HCT116 (cell line): ENCODE measurements around the gene BHMT. TPM values are rescaled to one million over a fixed set of nuclear protein-coding genes. Genes with fewer than 3 reads are reported as not detected.

Experiments used
- ATAC-seq: fragments of 200-7000 bp; cut with Tn5 transposase; 2 replicates; pipeline ENCODE4 v1.9.1; 2020; ENCODE audit warnings: mild to moderate bottlenecking, moderate library complexity
- BruUV-seq: library from RNA; stranded (reverse); fragments of 400-500 nt; replicated peaks from 2 replicates; lab custom pipeline; 2021; lab: Mats Ljungman, UMichigan
- CTCF ChIA-PET: fragments of 300-600 bp; sonication (Branson Sonifier 250); formaldehyde crosslinking; loops from one replicate; lab custom pipeline; 2021; ENCODE audit warnings: antibody characterized with exemption; lab: Charles Lee
- POLR2A ChIA-PET: fragments of 300-600, 350-600 bp; sonication (Branson Sonifier 250); formaldehyde crosslinking; loops from one replicate; lab custom pipeline; 2021; ENCODE audit warnings: antibody characterized with exemption; lab: Charles Lee
- RAD21 ChIA-PET, 2 experiments: fragments of 300-600 bp; sonication (Branson Sonifier 250); formaldehyde crosslinking; loops; one replicate each; lab custom pipeline; 2023; ENCODE audit warnings: low total read pairs in 2 of 2; ENCODE audit not compliant: uncharacterized antibody in 2 of 2, unreplicated experiment in 2 of 2, low non-redundant PET in 1 of 2; lab: Charles Lee
- DNase-seq: peaks from one replicate; pipeline ENCODE4 v3.0.0-alpha.2; 2010; ENCODE audit warnings: low read depth, low spot score
- H2AFZ ChIP-seq: fragments of 200-600 bp; shearing (Covaris generic), sonication (generic); 2 replicates; pipeline ENCODE4 v1.6.1; 2017; ENCODE audit warnings: low read depth, mixed run types, mixed read lengths, antibody characterized with exemption, low read length; ENCODE audit not compliant: poor library complexity, severe bottlenecking
- H3K27ac ChIP-seq: 2 replicates; pipeline ENCODE4 v1.5.1; 2012; ENCODE audit warnings: low read depth, low read length
- H3K27me3 ChIP-seq: fragments of 200-600 bp; sonication (generic); 2 replicates; pipeline ENCODE4 v1.6.1; 2016; ENCODE audit warnings: mixed run types, low read length, mixed read lengths; ENCODE audit not compliant: insufficient read depth
- H3K36me3 ChIP-seq, 2 experiments: fragments of 200-500 bp in 1 of 2; fragments of 200-600 bp in 1 of 2; sonication (Bioruptor generic) in 1 of 2; sonication (generic) in 1 of 2; 2 replicates each; pipeline versions ENCODE4 v1.5.1 to v1.6.1; 2014 to 2016; ENCODE audit warnings: low read length in 2 of 2, inconsistent platforms in 1 of 2, mixed read lengths in 1 of 2, mixed run types in 1 of 2; ENCODE audit not compliant: insufficient read depth in 2 of 2, control insufficient read depth in 1 of 2
- H3K4me1 ChIP-seq, 2 experiments: fragments of 200-600 bp in 1 of 2; sonication (generic) in 1 of 2; 2 replicates each; pipeline versions ENCODE4 v1.5.1 to v1.6.1; 2012 to 2017; ENCODE audit warnings: low read length in 2 of 2, inconsistent platforms in 1 of 2, mild to moderate bottlenecking in 1 of 2, mixed read lengths in 1 of 2, mixed run types in 1 of 2, moderate library complexity in 1 of 2; ENCODE audit not compliant: insufficient read depth in 2 of 2, control insufficient read depth in 1 of 2
- H3K4me2 ChIP-seq: fragments of 200-600 bp; sonication (generic); 2 replicates; pipeline ENCODE4 v1.6.1; 2017; ENCODE audit warnings: mixed run types, low read length, mixed read lengths
- H3K4me3 ChIP-seq, 2 experiments: fragments of 200-600 bp in 1 of 2; sonication (generic) in 1 of 2; replicated peaks in 1 of 2; 2 replicates each; pipeline ENCODE4 v1.5.1; 2011 to 2016; ENCODE audit warnings: low read length in 2 of 2, control low read depth in 1 of 2, low read depth in 1 of 2, mild to moderate bottlenecking in 1 of 2, mixed read lengths in 1 of 2, mixed run types in 1 of 2
- H3K79me2 ChIP-seq: fragments of 200-600 bp; sonication (generic); 2 replicates; pipeline ENCODE4 v1.6.1; 2017; ENCODE audit warnings: mild to moderate bottlenecking, mixed run types, low read length, moderate library complexity, mixed read lengths; ENCODE audit not compliant: insufficient read depth
- H3K9ac ChIP-seq: fragments of 200-600 bp; sonication (generic); 2 replicates; pipeline ENCODE4 v1.6.1; 2016; ENCODE audit warnings: low read length, mixed read lengths
- H3K9me2 ChIP-seq: fragments of 200-600 bp; sonication (generic), shearing (Covaris generic); 2 replicates; pipeline ENCODE4 v1.6.1; 2017; ENCODE audit warnings: mixed run types, mild to moderate bottlenecking, moderate library complexity; ENCODE audit not compliant: insufficient read depth
- H3K9me3 ChIP-seq, 2 experiments: fragments of 200-500 bp in 1 of 2; fragments of 200-600 bp in 1 of 2; sonication (Bioruptor generic) in 1 of 2; sonication (generic) in 1 of 2; 2 replicates each; pipeline ENCODE4 v1.6.1; 2014 to 2017; ENCODE audit warnings: low read length in 2 of 2, mixed read lengths in 2 of 2, inconsistent platforms in 1 of 2, low read depth in 1 of 2, mild to moderate bottlenecking in 1 of 2, mixed run types in 1 of 2, moderate library complexity in 1 of 2; ENCODE audit not compliant: control insufficient read depth in 1 of 2, insufficient read depth in 1 of 2
- H4K20me1 ChIP-seq: fragments of 200-600 bp; sonication (generic), shearing (Covaris generic); 2 replicates; pipeline ENCODE4 v1.6.1; 2017; ENCODE audit warnings: mixed run types, mild to moderate bottlenecking, moderate library complexity; ENCODE audit not compliant: insufficient read depth
- CBX3 ChIP-seq: IDR thresholded peaks from 2 replicates; pipeline ENCODE4 v1.6.1; 2012; ENCODE audit warnings: low read depth
- CEBPB ChIP-seq: IDR thresholded peaks from 2 replicates; pipeline ENCODE4 v1.6.1; 2012; ENCODE audit warnings: low read depth
- EGR1 ChIP-seq: IDR thresholded peaks from 2 replicates; pipeline ENCODE4 v1.6.1; 2012; ENCODE audit warnings: low read depth
- ELF1 ChIP-seq: IDR thresholded peaks from 2 replicates; pipeline ENCODE4 v1.6.1; 2012; ENCODE audit warnings: low read depth, borderline replicate concordance
- EZH2 ChIP-seq: fragments of 200-600 bp; sonication (generic); IDR thresholded peaks from 2 replicates; pipeline ENCODE4 v1.6.1; 2017; ENCODE audit warnings: antibody characterized with exemption, mixed run types
- EZH2phosphoT487 ChIP-seq: fragments of 200-600 bp; IDR thresholded peaks from 2 replicates; pipeline ENCODE4 v1.6.1; 2018; ENCODE audit warnings: antibody characterized with exemption, borderline replicate concordance
- FOSL1 ChIP-seq: IDR thresholded peaks from 2 replicates; pipeline ENCODE4 v1.6.1; 2012; ENCODE audit warnings: low read depth
- JUND ChIP-seq: IDR thresholded peaks from 2 replicates; pipeline ENCODE4 v1.6.1; 2012
- POLR2A ChIP-seq: IDR thresholded peaks from 2 replicates; pipeline ENCODE4 v1.7.0; 2011; ENCODE audit warnings: borderline replicate concordance; ENCODE audit not compliant: insufficient read depth, insufficient read length; ENCODE audit errors: extremely low read depth
- POLR2AphosphoS5 ChIP-seq: IDR thresholded peaks from 2 replicates; pipeline ENCODE4 v1.6.1; 2011; ENCODE audit warnings: mild to moderate bottlenecking, low read depth, low read length, moderate library complexity
- RAD21 ChIP-seq: IDR thresholded peaks from 2 replicates; pipeline ENCODE4 v1.6.1; 2012; ENCODE audit warnings: low read depth, mild to moderate bottlenecking
- SP1 ChIP-seq: IDR thresholded peaks from 2 replicates; pipeline ENCODE4 v1.6.1; 2012; ENCODE audit warnings: low read depth
- SRF ChIP-seq: IDR thresholded peaks from 2 replicates; pipeline ENCODE4 v1.6.1; 2012; ENCODE audit warnings: low read depth
- YY1 ChIP-seq: IDR thresholded peaks from 2 replicates; pipeline ENCODE4 v1.6.1; 2011; ENCODE audit warnings: low read length, low read depth, moderate library complexity, mild to moderate bottlenecking; ENCODE audit not compliant: insufficient replicate concordance; ENCODE audit errors: extremely low read depth
- ZNF274 ChIP-seq: fragments of 200-500 bp; sonication (Bioruptor generic); IDR thresholded peaks from 2 replicates; pipeline ENCODE4 v1.6.1; 2014; ENCODE audit warnings: mild to moderate bottlenecking, low read depth, low read length, inconsistent platforms
- intact Hi-C: fragments of 100-400 bp; cut with micrococcal nuclease; formaldehyde crosslinking; loops from 2 replicates; pipeline ENCODE4 v1.10.0; 2022
- total RNA-seq: library from RNA; stranded (reverse); gene quantifications from one replicate; pipeline ENCODE4 v1.2.1, GENCODE V29; 2021; ENCODE audit not compliant: unreplicated experiment
- TF ChIP-seq, protein P1 (sequence below): IDR thresholded peaks from 2 replicates; pipeline ENCODE4 v1.6.1; 2012

Gene BHMT
- total RNA-seq, 1 experiment from 2014 or later: 0.44 TPM

DNA sequence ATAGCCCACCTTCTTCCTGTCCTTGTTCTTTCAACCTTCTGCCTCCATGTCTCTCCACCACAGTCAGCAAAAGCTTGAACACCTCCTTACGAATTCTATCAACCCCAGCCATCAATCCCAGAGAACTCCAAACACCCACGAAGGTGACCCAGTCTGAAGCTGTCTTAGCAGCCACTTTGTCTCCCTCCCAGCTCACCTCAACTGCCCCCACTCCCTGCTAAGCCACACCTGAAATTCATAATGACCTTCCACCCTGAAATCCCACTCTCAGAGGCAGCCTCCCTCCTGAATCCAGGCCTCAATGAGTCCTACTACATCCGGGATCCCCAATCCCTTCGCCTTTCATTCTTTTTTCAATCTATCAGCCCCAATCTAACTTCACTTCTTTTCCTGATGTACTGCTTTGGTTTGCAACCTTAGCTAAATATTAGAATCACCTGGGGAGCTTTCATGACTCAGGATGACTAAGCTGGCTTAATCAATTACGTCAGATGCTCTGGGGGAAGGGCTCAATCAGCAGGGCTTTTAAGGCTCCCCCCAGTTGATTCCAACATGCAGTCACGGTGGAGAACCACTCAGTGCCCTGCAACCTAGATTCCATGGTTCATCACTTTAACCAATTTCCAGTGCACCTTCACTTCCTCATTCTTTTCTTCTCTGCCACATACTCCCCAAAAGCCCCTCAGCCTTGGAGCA is 32.2 kb downstream of the BHMT start:
- H3K36me3 ChIP-seq: no peaks in the 10 kb centered on the region
- ChIA-PET CTCF (interaction anchor here (1.0 to 3.5 kb wide), 3 partner anchors 11 to 123 kb away, joined by 3 to 52 read pairs (median 7); no protein-coding TSS in a partner anchor), RAD21 (no interaction called here), POLR2A (interaction anchor here (2.7 kb wide), 1 partner anchor 10 kb away, joined by 10 read pairs; no protein-coding TSS in a partner anchor)
- no peaks in the 10 kb centered on the region for H3K27me3 ChIP-seq
- peaks cover 13 to 23% of the 10 kb centered on the region in 2 experiments for H3K4me1 ChIP-seq
- ATAC-seq (peak; percentile 77), DNase-seq (peak; percentile 66)
- no peaks in the 10 kb centered on the region for H3K9me2 ChIP-seq
- peak overlapping the region; percentile 19; the same call in 1 of the 2 replicates for H3K27ac ChIP-seq
- intact Hi-C loops: loop anchor here (10.0 kb wide), 1 partner anchor 91 kb away; the partner anchor contains the start of gene JMY
- peak overlapping the region; percentile 75 for H3K4me2 ChIP-seq
- TSS peak; percentile 86 for BruUV-seq
- H3K9ac ChIP-seq: peak overlapping the region; percentile 44
- H3K4me3 ChIP-seq: peak overlapping the region in 1 of 2 experiments; percentile 40; a peak in 2 of 4 replicates
- TF ChIP-seq EGR1 (no peak), RAD21 (no peak), ELF1 (no peak), POLR2A (no peak), POLR2AphosphoS5 (peak; percentile 31; the same call in 1 of the 2 replicates), FOSL1 (peak; percentile 95), EZH2phosphoT487 (no peak), JUND (peak; percentile 80), ZNF274 (no peak), YY1 (no peak), EZH2 (no peak), CEBPB (peak; percentile 61), SRF (peak; percentile 64; the same call in 1 of the 2 replicates), CBX3 (peak; percentile 46), SP1 (peak; percentile 62)
- TF ChIP-seq, protein P1, sequence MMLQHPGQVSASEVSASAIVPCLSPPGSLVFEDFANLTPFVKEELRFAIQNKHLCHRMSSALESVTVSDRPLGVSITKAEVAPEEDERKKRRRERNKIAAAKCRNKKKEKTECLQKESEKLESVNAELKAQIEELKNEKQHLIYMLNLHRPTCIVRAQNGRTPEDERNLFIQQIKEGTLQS: no peak
- peak overlapping the region; percentile 89 for H2AFZ ChIP-seq
- H3K79me2 ChIP-seq: no peaks in the 10 kb centered on the region
- H3K9me3 ChIP-seq: peaks cover 3 to 10% of the 10 kb centered on the region in 2 experiments; a peak in 1 of 4 replicates
- H4K20me1 ChIP-seq: no peaks in the 10 kb centered on the region
